NCI-H748 (cell line): ENCODE data around the gene HEMK1.

ENCODE experiments used
- DNase-seq: peaks from one replicate; lab custom pipeline; 2025; ENCODE audit not compliant: unreplicated experiment; lab: John Stamatoyannopoulos, UW

The HEMK1 gene

GRCh38 chr3:50573566-50574443 is 4.5 kb downstream of the HEMK1 start:
- DNase-seq, result no peak

GRCh38 chr3:50574444-50574831 is 5.1 kb downstream of the HEMK1 start:
- DNase-seq, result no peak

- no peak for DNase-seq
These were observed 6.0 kb downstream of the HEMK1 start for GRCh38 chr3:50575372-50575771.

- no peak for DNase-seq
These were observed 8.0 kb downstream of the HEMK1 start for GRCh38 chr3:50577348-50577747.

GRCh38 chr3:50580683-50581458 is 11.5 kb downstream of the HEMK1 start:
- DNase-seq, result no peak

GRCh38 chr3:50581459-50581842 is 12.1 kb downstream of the HEMK1 start:
- DNase-seq, result no peak

- DNase-seq, result no peak
These were observed 12.8 kb downstream of the HEMK1 start for GRCh38 chr3:50582083-50582482.

- no peak for DNase-seq
These were observed 14.6 kb downstream of the HEMK1 start for GRCh38 chr3:50583897-50584296.

- DNase-seq, result no peak
These were observed 15.1 kb downstream of the HEMK1 start for GRCh38 chr3:50584391-50584790.

GRCh38 chr3:50585919-50586762 is 16.8 kb downstream of the HEMK1 start:
- no peak for DNase-seq

- DNase-seq, result no peak
These were observed 17.4 kb downstream of the HEMK1 start for GRCh38 chr3:50586763-50587070.

- DNase-seq, result no peak
These were observed 18.1 kb downstream of the HEMK1 start for GRCh38 chr3:50587373-50587772.

GRCh38 chr3:50587806-50588758 is 18.8 kb downstream of the HEMK1 start:
- no peak for DNase-seq

GRCh38 chr3:50588759-50589433 is 19.6 kb downstream of the HEMK1 start:
- DNase-seq, result no peak

- DNase-seq, result no peak
These were observed 21.9 kb downstream of the HEMK1 start for GRCh38 chr3:50591196-50591741.

GRCh38 chr3:50592568-50592967 is 23.2 kb downstream of the HEMK1 start:
- no peak for DNase-seq

- DNase-seq, result no peak
These were observed 25.0 kb downstream of the HEMK1 start for GRCh38 chr3:50594253-50594785.

GRCh38 chr3:50599115-50599715 is 29.9 kb downstream of the HEMK1 start:
- no peak for DNase-seq

GRCh38 chr3:50599716-50600118 is 30.4 kb downstream of the HEMK1 start:
- DNase-seq, result no peak
